GM23338 (cell line): ENCODE measurements around the gene RFX2. TPM values are rescaled to one million over a fixed set of nuclear protein-coding genes. Genes with fewer than 3 reads are reported as not detected.

Experiments used
- ATAC-seq: fragments of 200-7000 bp; cut with Tn5 transposase; 3 replicates; pipeline ENCODE4 v1.9.1; 2020
- DNase-seq: peaks from one replicate; pipeline ENCODE4 v3.0.0-alpha.2; 2015; ENCODE audit warnings: low spot score
- H2AFZ ChIP-seq: fragments of 200-600 bp; sonication (generic); 2 replicates; pipeline ENCODE4 v1.8.0; 2016; ENCODE audit warnings: antibody characterized with exemption, mild to moderate bottlenecking, moderate library complexity
- H3F3A ChIP-seq: fragments of 200-600 bp; sonication (generic); replicated peaks from 2 replicates; pipeline ENCODE4 v1.8.0; 2017; ENCODE audit warnings: antibody characterized with exemption, mixed run types, low read depth
- H3K27ac ChIP-seq: fragments of 200-600 bp; sonication (generic); 2 replicates; pipeline ENCODE4 v1.6.1; 2016; ENCODE audit warnings: low read depth
- H3K27me3 ChIP-seq: fragments of 200-600 bp; sonication (generic); 2 replicates; pipeline ENCODE4 v1.8.0; 2016; ENCODE audit warnings: mild to moderate bottlenecking, mixed run types, moderate library complexity; ENCODE audit not compliant: insufficient read depth
- H3K36me3 ChIP-seq: fragments of 200-600 bp; sonication (generic); 2 replicates; pipeline ENCODE4 v1.8.0; 2016; ENCODE audit warnings: mild to moderate bottlenecking; ENCODE audit not compliant: insufficient read depth
- H3K4me1 ChIP-seq: fragments of 200-600 bp; sonication (generic); 2 replicates; pipeline ENCODE4 v1.8.0; 2016; ENCODE audit warnings: mild to moderate bottlenecking, moderate library complexity; ENCODE audit not compliant: insufficient read depth
- H3K4me2 ChIP-seq: fragments of 200-600 bp; sonication (generic); 2 replicates; pipeline ENCODE4 v1.7.1; 2017; ENCODE audit warnings: mixed run types
- H3K4me3 ChIP-seq: fragments of 200-600 bp; sonication (generic); 2 replicates; pipeline ENCODE4 v1.6.1; 2016; ENCODE audit warnings: mixed run types
- H3K79me2 ChIP-seq: fragments of 200-600 bp; sonication (generic); replicated peaks from 2 replicates; pipeline ENCODE4 v1.8.0; 2017; ENCODE audit warnings: mild to moderate bottlenecking; ENCODE audit not compliant: insufficient read depth
- H3K9me2 ChIP-seq: fragments of 200-600 bp; sonication (generic); 2 replicates; pipeline ENCODE4 v1.8.0; 2017; ENCODE audit not compliant: insufficient read depth
- H4K20me1 ChIP-seq: fragments of 200-600 bp; sonication (generic); replicated peaks from 2 replicates; pipeline ENCODE4 v1.8.0; 2017; ENCODE audit warnings: mild to moderate bottlenecking; ENCODE audit not compliant: insufficient read depth
- H3K27ac Mint-ChIP-seq: 2 replicates; pipeline ENCODE4 v1.8.0; 2020; ENCODE audit warnings: inconsistent platforms, mild to moderate bottlenecking, moderate library complexity, mixed read lengths
- H3K27me3 Mint-ChIP-seq: 3 replicates; pipeline ENCODE4 v1.8.0; 2022; ENCODE audit warnings: low read depth, mild to moderate bottlenecking, moderate library complexity, mixed read lengths, inconsistent platforms; ENCODE audit not compliant: insufficient read depth, poor library complexity
- H3K36me3 Mint-ChIP-seq: 3 replicates; pipeline ENCODE4 v1.8.0; 2021; ENCODE audit warnings: low read depth, mild to moderate bottlenecking, inconsistent platforms, moderate library complexity, mixed read lengths
- H3K4me1 Mint-ChIP-seq: 3 replicates; pipeline ENCODE4 v1.8.0; 2020; ENCODE audit warnings: mild to moderate bottlenecking, inconsistent platforms, mixed read lengths
- H3K4me3 Mint-ChIP-seq: 3 replicates; pipeline ENCODE4 v1.8.0; 2021; ENCODE audit warnings: moderate library complexity, mild to moderate bottlenecking, inconsistent platforms, mixed read lengths
- H3K9me3 Mint-ChIP-seq: 3 replicates; pipeline ENCODE4 v1.8.0; 2020; ENCODE audit warnings: moderate library complexity, mild to moderate bottlenecking, inconsistent platforms, mixed read lengths
- EZH2 ChIP-seq: fragments of 200-600 bp; sonication (generic); IDR thresholded peaks from one replicate; pipeline ENCODE4 v1.8.0; 2017; ENCODE audit warnings: antibody characterized with exemption, mild to moderate bottlenecking, low read depth; ENCODE audit not compliant: unreplicated experiment
- EZH2phosphoT487 ChIP-seq: fragments of 200-600 bp; sonication (generic); IDR thresholded peaks from one replicate; pipeline ENCODE4 v1.8.1; 2018; ENCODE audit warnings: antibody characterized with exemption; ENCODE audit not compliant: unreplicated experiment
- JUNB ChIP-seq: IDR thresholded peaks from one replicate; pipeline ENCODE4 v1.6.1; 2016; ENCODE audit warnings: antibody characterized with exemption; ENCODE audit not compliant: unreplicated experiment
- REST ChIP-seq: IDR thresholded peaks from one replicate; pipeline ENCODE4 v1.6.1; 2018; ENCODE audit warnings: antibody characterized with exemption; ENCODE audit not compliant: unreplicated experiment
- STAT1 ChIP-seq: IDR thresholded peaks from one replicate; pipeline ENCODE4 v1.6.1; 2016; ENCODE audit warnings: antibody characterized with exemption; ENCODE audit not compliant: unreplicated experiment
- ZNF462 ChIP-seq: fragments of 250-450 bp; sonication (Bioruptor Pico); IDR thresholded peaks from 2 replicates; pipeline ENCODE4 v1.5.0; 2020; ENCODE audit warnings: mild to moderate bottlenecking, moderate library complexity
- polyA plus RNA-seq: library from polyadenylated mRNA; unstranded; fragments of >200 nt; fragmentation: Nextera tagmentation; extraction: Ambion mirVana; gene quantifications from 2 replicates; pipeline ENCODE4 v1.2.1, GENCODE V29; 2016
- total RNA-seq: library from RNA; depleted of rRNA; stranded (reverse); fragments of >200 nt; shearing (Covaris generic); gene quantifications from 2 replicates; pipeline ENCODE4 v1.2.3, GENCODE V29; 2014

Gene RFX2
- total and polyA plus RNA-seq, 2 experiments from 2014 or later, result 4.6 to 13.0 TPM

- no peak overlapping the region for H3K27ac Mint-ChIP-seq
- no peak for ATAC-seq
- Histone ChIP-seq H3K4me3 (no peak overlapping the region), H3K9me2 (no peaks in the 10 kb centered on the region), H3K36me3 (no peaks in the 10 kb centered on the region), H3F3A (peaks cover 14% of the 10 kb centered on the region), H3K79me2 (peaks cover 94% of the 10 kb centered on the region), H3K27me3 (no peaks in the 10 kb centered on the region), H2AFZ (no peak overlapping the region), H4K20me1 (peaks cover 85% of the 10 kb centered on the region), H3K4me1 (peaks cover 21% of the 10 kb centered on the region), H3K27ac (no peak overlapping the region), H3K4me2 (no peak overlapping the region)
- DNase-seq, result no peak
- peaks cover 4% of the 10 kb centered on the region for H3K27me3 Mint-ChIP-seq
- peaks cover 45% of the 10 kb centered on the region for H3K4me1 Mint-ChIP-seq
- no peaks in the 10 kb centered on the region; the same call in 1 of the 3 replicates for H3K9me3 Mint-ChIP-seq
- H3K4me3 Mint-ChIP-seq, result no peak overlapping the region
- no peak for TF ChIP-seq ZNF462
- no peak for TF ChIP-seq EZH2phosphoT487
- TF ChIP-seq EZH2, result no peak
- H3K36me3 Mint-ChIP-seq, result peaks cover 25% of the 10 kb centered on the region
These were observed 138.5 kb downstream of the RFX2 start for GRCh38 chr19:5971714-5972354.

- H3K4me1 Mint-ChIP-seq, result peaks cover 44% of the 10 kb centered on the region
- no peak for DNase-seq
- H3K27ac Mint-ChIP-seq, result no peak overlapping the region
- TF ChIP-seq JUNB, result no peak
- TF ChIP-seq REST, result no peak
- TF ChIP-seq STAT1, result no peak
These were observed 140.8 kb downstream of the RFX2 start for GRCh38 chr19:5969476-5969875.

More at GRCh38 chr19:5969476-5969875, 140.8 kb downstream of the RFX2 start:
- no peaks in the 10 kb centered on the region for H3K9me3 Mint-ChIP-seq
- Histone ChIP-seq H3K36me3 (no peaks in the 10 kb centered on the region), H2AFZ (no peak overlapping the region), H4K20me1 (peaks cover 84% of the 10 kb centered on the region), H3K4me3 (no peak overlapping the region), H3K4me1 (peaks cover 14% of the 10 kb centered on the region), H3K27ac (peak overlapping the region; percentile 86), H3K9me2 (no peaks in the 10 kb centered on the region), H3K4me2 (no peak overlapping the region; the same call in 1 of the 2 replicates), H3F3A (peaks cover 14% of the 10 kb centered on the region; the same call in 1 of the 2 replicates), H3K79me2 (peaks cover 92% of the 10 kb centered on the region), H3K27me3 (no peaks in the 10 kb centered on the region)
- peaks cover 8% of the 10 kb centered on the region; the same call in 2 of the 3 replicates for H3K36me3 Mint-ChIP-seq
- ATAC-seq, result no peak
- no peak overlapping the region for H3K4me3 Mint-ChIP-seq
- H3K27me3 Mint-ChIP-seq, result peaks cover 2% of the 10 kb centered on the region
